GM21528 (cell line): ENCODE results near the gene BDH1.
"Not testable (repeated sequence)": the region's sequence is repeated elsewhere in the genome, so short reads cannot be mapped to it uniquely, and the experiment has no call there.

Experiments used
- ATAC-seq: cut with Tn5 transposase; IDR thresholded peaks from one replicate; pipeline ENCODE4 v1.9.1; 2021; ENCODE audit warnings: mild to moderate bottlenecking, moderate library complexity; ENCODE audit not compliant: unreplicated experiment, low FRiP score

BDH1 gene

GRCh38 chr3:197493049-197493448 is 62.7 kb downstream of the BDH1 start:
- ATAC-seq, result no peak

- ATAC-seq, result no peak
Measured at GRCh38 chr3:197491923-197492664, 63.7 kb downstream of the BDH1 start.

- ATAC-seq, result no peak
Measured at GRCh38 chr3:197491478-197491877, 64.3 kb downstream of the BDH1 start.

- ATAC-seq, result no peak
Measured at GRCh38 chr3:197490098-197491058, 65.4 kb downstream of the BDH1 start.

- no peak for ATAC-seq
Measured at GRCh38 chr3:197487911-197488391, 67.8 kb downstream of the BDH1 start.

GRCh38 chr3:197486861-197487260 is 68.9 kb downstream of the BDH1 start:
- ATAC-seq, result no peak

- no peak for ATAC-seq
Measured at GRCh38 chr3:197485143-197485542, 70.6 kb downstream of the BDH1 start.

GRCh38 chr3:197484204-197484901 is 71.4 kb downstream of the BDH1 start:
- no peak for ATAC-seq

- ATAC-seq, result no peak
Measured at GRCh38 chr3:197482001-197482400, 73.8 kb downstream of the BDH1 start.

- ATAC-seq, result no peak
Measured at GRCh38 chr3:197480320-197480719, 75.4 kb downstream of the BDH1 start.

- ATAC-seq, result no peak
Measured at GRCh38 chr3:197478746-197479668, 76.8 kb downstream of the BDH1 start.

- not testable (repeated sequence) for ATAC-seq
Measured at GRCh38 chr3:197477816-197478215, 78.0 kb downstream of the BDH1 start.

GRCh38 chr3:197475997-197476525 is 79.7 kb downstream of the BDH1 start:
- no peak for ATAC-seq

- ATAC-seq, result no peak
Measured at GRCh38 chr3:197475514-197475913, 80.3 kb downstream of the BDH1 start.

GRCh38 chr3:197472151-197472550 is 83.6 kb downstream of the BDH1 start:
- no peak for ATAC-seq

GRCh38 chr3:197471221-197472010 is 84.4 kb downstream of the BDH1 start:
- no peak for ATAC-seq

GRCh38 chr3:197468866-197469382 is 86.8 kb downstream of the BDH1 start:
- ATAC-seq, result no peak

GRCh38 chr3:197468167-197468566 is 87.6 kb downstream of the BDH1 start:
- ATAC-seq, result no peak
